CD4-positive, alpha-beta T cell treated with Interleukin-15 for 4 hours (primary cell): ENCODE measurements around the gene TEP1.

ENCODE experiments used
- DNase-seq: peaks from one replicate; pipeline ENCODE4 v3.0.0-alpha.2; 2020; ENCODE audit warnings: low spot score

The TEP1 gene

GRCh38 chr14:20429801-20430669, 16.7 kb upstream of the TEP1 start:
- DNase-seq = no peak

- no peak for DNase-seq
Measured at GRCh38 chr14:20428802-20429201, 15.5 kb upstream of the TEP1 start.

GRCh38 chr14:20428010-20428365, 14.7 kb upstream of the TEP1 start:
- no peak for DNase-seq

- DNase-seq = no peak
Measured at GRCh38 chr14:20427231-20428009, 14.1 kb upstream of the TEP1 start.

GRCh38 chr14:20424851-20425250, 11.6 kb upstream of the TEP1 start:
- DNase-seq = no peak

- no peak for DNase-seq
Measured at GRCh38 chr14:20422886-20423285, 9.6 kb upstream of the TEP1 start.

GRCh38 chr14:20421267-20421666, 8.0 kb upstream of the TEP1 start:
- DNase-seq = no peak

GRCh38 chr14:20419419-20419818, 6.1 kb upstream of the TEP1 start:
- no peak for DNase-seq

- no peak for DNase-seq
Measured at GRCh38 chr14:20418501-20418909, 5.2 kb upstream of the TEP1 start.

- DNase-seq = no peak
Measured at GRCh38 chr14:20417250-20418186, 4.2 kb upstream of the TEP1 start.

GRCh38 chr14:20416223-20416622, 2.9 kb upstream of the TEP1 start:
- DNase-seq = no peak

- peak; percentile 68 for DNase-seq
Measured at GRCh38 chr14:20415782-20416206, 2.5 kb upstream of the TEP1 start.

- DNase-seq = peak; percentile 26
Measured at GRCh38 chr14:20413744-20414082, 412 bp upstream of the TEP1 start.

GRCh38 chr14:20412411-20412810, 890 bp downstream of the TEP1 start:
- DNase-seq = peak; percentile 28

- no peak for DNase-seq
Measured at GRCh38 chr14:20409226-20409625, 4.1 kb downstream of the TEP1 start.

- DNase-seq = no peak
Measured at GRCh38 chr14:20403521-20403920, 9.8 kb downstream of the TEP1 start.

GRCh38 chr14:20400965-20401593, 12.2 kb downstream of the TEP1 start:
- DNase-seq = peak; percentile 56

GRCh38 chr14:20400589-20400964, 12.7 kb downstream of the TEP1 start:
- DNase-seq = no peak

GRCh38 chr14:20397511-20397910, 15.8 kb downstream of the TEP1 start:
- no peak for DNase-seq

GRCh38 chr14:20391505-20391904, 21.8 kb downstream of the TEP1 start:
- no peak for DNase-seq

- DNase-seq = no peak
Measured at GRCh38 chr14:20388159-20388558, 25.1 kb downstream of the TEP1 start.

- DNase-seq = no peak
Measured at GRCh38 chr14:20387576-20387975, 25.7 kb downstream of the TEP1 start.
